GM18873 (cell line): ENCODE data around the gene MRPL20.
"Not testable (repeated sequence)": the region's sequence is repeated elsewhere in the genome, so short reads cannot be mapped to it uniquely, and the experiment has no call there.

Experiments
- ATAC-seq: cut with Tn5 transposase; IDR thresholded peaks from one replicate; pipeline ENCODE4 v1.9.1; 2021; ENCODE audit warnings: mild to moderate bottlenecking, moderate library complexity, moderate number of reproducible peaks; ENCODE audit not compliant: unreplicated experiment, low FRiP score

Gene MRPL20

GRCh38 chr1:1437904-1438376 lies 30.8 kb upstream of the MRPL20 start:
- peak; percentile 45 for ATAC-seq

GRCh38 chr1:1437033-1437903 lies 30.2 kb upstream of the MRPL20 start:
- no peak for ATAC-seq

- ATAC-seq: no peak
Measured at GRCh38 chr1:1436630-1437032, 29.5 kb upstream of the MRPL20 start.

- no peak for ATAC-seq
Measured at GRCh38 chr1:1435911-1436629, 29.0 kb upstream of the MRPL20 start.

- no peak for ATAC-seq
Measured at GRCh38 chr1:1435106-1435903, 28.2 kb upstream of the MRPL20 start, which contains the start of gene VWA1. Gene VWA1, plus strand, starts transcription at chr1:1435690. Its CDS starts 59 bp downstream, at chr1:1435749.

- no peak for ATAC-seq
Measured at GRCh38 chr1:1434824-1435105, 27.7 kb upstream of the MRPL20 start.

GRCh38 chr1:1434131-1434823 lies 27.2 kb upstream of the MRPL20 start:
- no peak for ATAC-seq

GRCh38 chr1:1433804-1434130 lies 26.7 kb upstream of the MRPL20 start:
- ATAC-seq: no peak

GRCh38 chr1:1432951-1433803 lies 26.1 kb upstream of the MRPL20 start:
- no peak for ATAC-seq

GRCh38 chr1:1432274-1432950 lies 25.3 kb upstream of the MRPL20 start:
- ATAC-seq: no peak

GRCh38 chr1:1431845-1432273 lies 24.8 kb upstream of the MRPL20 start:
- ATAC-seq: no peak

GRCh38 chr1:1430992-1431844 lies 24.1 kb upstream of the MRPL20 start:
- ATAC-seq: no peak

GRCh38 chr1:1430114-1430982 lies 23.3 kb upstream of the MRPL20 start:
- no peak for ATAC-seq

GRCh38 chr1:1429671-1430073 lies 22.6 kb upstream of the MRPL20 start:
- ATAC-seq: no peak

GRCh38 chr1:1428967-1429366 lies 21.9 kb upstream of the MRPL20 start:
- not testable (repeated sequence) for ATAC-seq

- ATAC-seq: no peak
Measured at GRCh38 chr1:1428174-1428573, 21.1 kb upstream of the MRPL20 start.

- ATAC-seq: no peak
Measured at GRCh38 chr1:1427820-1428148, 20.7 kb upstream of the MRPL20 start.
